ENCODE results near the gene CFH. TPM values are rescaled to one million over a fixed set of nuclear protein-coding genes. Genes with fewer than 3 reads are reported as not detected.

The CFH gene
- total and polyA plus RNA-seq, 8 donors: 5.5 to 198 (median 43.9) TPM

GRCh38 chr1:196640976-196641375, 10.9 kb upstream of the CFH start:
- 70 to 93% (median 89%) methylated on average over 1 of the region's 1 CpG for WGBS, 5 donors
- Histone ChIP-seq H3K4me3 (no peak overlapping the region), H3K27ac (no peak overlapping the region), H3K4me1 (no peaks in the 10 kb centered on the region), H3K27me3 (no peaks in the 10 kb centered on the region), H3K9me3 (no peaks in the 10 kb centered on the region), H3K36me3 (no peaks in the 10 kb centered on the region)
- DNase-seq: no peak
- intact Hi-C loops (cut with DNase I; ENCODE audit: low total_unique reads): no loop called here
- TF ChIP-seq EP300 (IDR thresholded peaks at IDR 0.05) (no peak), POLR2A (IDR thresholded peaks at IDR 0.05) (no peak), CTCF (IDR thresholded peaks at IDR 0.05) (no peak), POLR2AphosphoS5 (IDR thresholded peaks at IDR 0.05) (no peak)

DNA sequence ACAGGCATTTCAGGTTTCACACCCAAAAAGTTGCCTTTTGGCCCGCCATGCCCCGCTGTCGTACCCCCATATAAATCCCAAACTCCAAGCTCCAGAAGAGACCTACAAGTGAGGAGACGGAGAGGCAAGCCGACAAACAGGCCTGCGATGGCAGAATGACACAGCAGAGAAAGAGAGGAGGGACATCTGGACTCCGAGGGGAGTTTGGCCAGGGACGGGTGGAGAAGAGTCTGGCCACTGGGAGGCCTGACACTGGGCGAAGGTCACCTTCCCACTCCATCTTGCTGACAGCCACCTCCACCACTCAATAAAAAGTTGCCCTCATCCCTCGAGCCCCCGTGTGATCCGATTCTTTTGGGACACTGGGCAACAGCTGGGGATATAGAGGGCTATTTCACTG, 1.9 kb upstream of the CFH start:
- no peaks in the 10 kb centered on the region for H3K9me3 ChIP-seq
- TF ChIP-seq POLR2A (IDR thresholded peaks at IDR 0.05) (no peak), CTCF (IDR thresholded peaks at IDR 0.05) (no peak), POLR2AphosphoS5 (IDR thresholded peaks at IDR 0.05) (no peak), EP300 (IDR thresholded peaks at IDR 0.05) (no peak)
- WGBS, 5 donors: 77 to 93% (median 82%) methylated on average over 12 of the region's 12 CpGs
- no peaks in the 10 kb centered on the region for H3K27me3 ChIP-seq
- no peak for DNase-seq
- intact Hi-C loops (cut with DNase I; ENCODE audit: low total_unique reads): no loop called here
- H3K36me3 ChIP-seq: no peaks in the 10 kb centered on the region
- no peak overlapping the region for H3K27ac ChIP-seq
- no peaks in the 10 kb centered on the region for H3K4me1 ChIP-seq
- no peak overlapping the region for H3K4me3 ChIP-seq

GRCh38 chr1:196650403-196650802, 1.4 kb upstream of the CFH start:
- no peak for DNase-seq
- no peak overlapping the region for H3K27ac ChIP-seq
- no peaks in the 10 kb centered on the region for H3K9me3 ChIP-seq
- WGBS, 5 donors: 73 to 94% (median 84%) methylated on average over 12 of the region's 12 CpGs
- no peaks in the 10 kb centered on the region for H3K4me1 ChIP-seq
- TF ChIP-seq CTCF (IDR thresholded peaks at IDR 0.05) (no peak), POLR2AphosphoS5 (IDR thresholded peaks at IDR 0.05) (no peak), POLR2A (IDR thresholded peaks at IDR 0.05) (no peak), EP300 (IDR thresholded peaks at IDR 0.05) (no peak)
- H3K36me3 ChIP-seq: no peaks in the 10 kb centered on the region
- intact Hi-C loops (cut with DNase I; ENCODE audit: low total_unique reads): no loop called here
- H3K4me3 ChIP-seq: no peak overlapping the region
- H3K27me3 ChIP-seq: no peaks in the 10 kb centered on the region

GRCh38 chr1:196651079-196651478, 764 bp upstream of the CFH start:
- intact Hi-C loops (cut with DNase I; ENCODE audit: low total_unique reads): no loop called here

More at GRCh38 chr1:196651079-196651478, 764 bp upstream of the CFH start:
- peak overlapping the region in 3 of 5 donors; percentile 31 to 53 (median 38) for H3K27ac ChIP-seq
- TF ChIP-seq EP300 (IDR thresholded peaks at IDR 0.05) (no peak), POLR2A (IDR thresholded peaks at IDR 0.05) (no peak), CTCF (IDR thresholded peaks at IDR 0.05) (no peak), POLR2AphosphoS5 (IDR thresholded peaks at IDR 0.05) (no peak)
- H3K36me3 ChIP-seq: no peaks in the 10 kb centered on the region
- H3K27me3 ChIP-seq: no peaks in the 10 kb centered on the region
- no peak for DNase-seq
- WGBS, 5 donors: 72 to 77% (median 74%) methylated on average over 3 of the region's 3 CpGs
- H3K9me3 ChIP-seq: no peaks in the 10 kb centered on the region
- no peaks in the 10 kb centered on the region for H3K4me1 ChIP-seq
- no peak overlapping the region for H3K4me3 ChIP-seq

Measured in stomach (tissue), 9 donors.